Measurements from ENCODE around the gene CMIP. TPM values are rescaled to one million over a fixed set of nuclear protein-coding genes. Genes with fewer than 3 reads are reported as not detected.

The CMIP gene
- total and polyA plus RNA-seq, 10 of the 15 experiments (the other 5 are each of a cell fraction or from before 2014, with no cell fraction given), result 1.2 to 43.2 (median 4.4) TPM

GRCh38 chr16:81655469-81656162 is 211.0 kb downstream of the CMIP start:
- ATAC-seq (no peak), DNase-seq (ENCODE audit: low read depth, low spot score) (no peak), FAIRE-seq (no peak)
- SMC1A ChIA-PET (ENCODE audit: uncharacterized antibody, unreplicated experiment), result no interaction called here
- RAD21 ChIA-PET (ENCODE audit: unreplicated experiment), result no interaction called here
- H3K4me1 ChIP-seq (ENCODE audit: control insufficient read depth, insufficient read depth, low read length), result peaks cover 18% of the 10 kb centered on the region
- peaks cover 10 to 23% of the 10 kb centered on the region in 2 experiments; a peak in 3 of 4 replicates for H3K36me3 ChIP-seq (ENCODE audit: control insufficient read depth in 2 of 2, insufficient read depth in 2 of 2, low read length in 1 of 2)
- H4K20me1 ChIP-seq (ENCODE audit: control insufficient read depth, insufficient read depth), result no peaks in the 10 kb centered on the region
- CTCF ChIA-PET, result interaction anchor here (1.1 to 1.4 kb wide), 3 partner anchors 9 to 33 kb away, joined by 3 to 4 read pairs (median 3); no protein-coding TSS in a partner anchor
- no peak overlapping the region for H3K4me3 ChIP-seq
- intact Hi-C loops (cut with micrococcal nuclease; ENCODE audit: unreplicated experiment), result no loop called here
- H3K9ac ChIP-seq (ENCODE audit: control insufficient read depth, insufficient read depth, low read length), result no peak overlapping the region
- no peaks in the 10 kb centered on the region for H3K9me3 ChIP-seq (replicated peaks; ENCODE audit: control insufficient read depth, insufficient read depth, low read length)
- no peak overlapping the region for H3K27ac ChIP-seq (ENCODE audit: control insufficient read depth, insufficient read depth)
- no peak for TF ChIP-seq NFYB (IDR thresholded peaks at IDR 0.05; ENCODE audit: insufficient read depth, low read depth, low read length)
- TF ChIP-seq JUNB (IDR thresholded peaks at IDR 0.05), result no peak
- TF ChIP-seq RB1 (IDR thresholded peaks at IDR 0.05; ENCODE audit: borderline replicate concordance), result no peak
- TF ChIP-seq POU2F2 (IDR thresholded peaks at IDR 0.05; ENCODE audit: borderline replicate concordance, low read depth, low read length), result no peak
- TF ChIP-seq, protein P1, sequence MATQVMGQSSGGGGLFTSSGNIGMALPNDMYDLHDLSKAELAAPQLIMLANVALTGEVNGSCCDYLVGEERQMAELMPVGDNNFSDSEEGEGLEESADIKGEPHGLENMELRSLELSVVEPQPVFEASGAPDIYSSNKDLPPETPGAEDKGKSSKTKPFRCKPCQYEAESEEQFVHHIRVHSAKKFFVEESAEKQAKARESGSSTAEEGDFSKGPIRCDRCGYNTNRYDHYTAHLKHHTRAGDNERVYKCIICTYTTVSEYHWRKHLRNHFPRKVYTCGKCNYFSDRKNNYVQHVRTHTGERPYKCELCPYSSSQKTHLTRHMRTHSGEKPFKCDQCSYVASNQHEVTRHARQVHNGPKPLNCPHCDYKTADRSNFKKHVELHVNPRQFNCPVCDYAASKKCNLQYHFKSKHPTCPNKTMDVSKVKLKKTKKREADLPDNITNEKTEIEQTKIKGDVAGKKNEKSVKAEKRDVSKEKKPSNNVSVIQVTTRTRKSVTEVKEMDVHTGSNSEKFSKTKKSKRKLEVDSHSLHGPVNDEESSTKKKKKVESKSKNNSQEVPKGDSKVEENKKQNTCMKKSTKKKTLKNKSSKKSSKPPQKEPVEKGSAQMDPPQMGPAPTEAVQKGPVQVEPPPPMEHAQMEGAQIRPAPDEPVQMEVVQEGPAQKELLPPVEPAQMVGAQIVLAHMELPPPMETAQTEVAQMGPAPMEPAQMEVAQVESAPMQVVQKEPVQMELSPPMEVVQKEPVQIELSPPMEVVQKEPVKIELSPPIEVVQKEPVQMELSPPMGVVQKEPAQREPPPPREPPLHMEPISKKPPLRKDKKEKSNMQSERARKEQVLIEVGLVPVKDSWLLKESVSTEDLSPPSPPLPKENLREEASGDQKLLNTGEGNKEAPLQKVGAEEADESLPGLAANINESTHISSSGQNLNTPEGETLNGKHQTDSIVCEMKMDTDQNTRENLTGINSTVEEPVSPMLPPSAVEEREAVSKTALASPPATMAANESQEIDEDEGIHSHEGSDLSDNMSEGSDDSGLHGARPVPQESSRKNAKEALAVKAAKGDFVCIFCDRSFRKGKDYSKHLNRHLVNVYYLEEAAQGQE (IDR thresholded peaks at IDR 0.05; ENCODE audit: low read depth, low read length), result no peak
- TF ChIP-seq BCLAF1 (IDR thresholded peaks at IDR 0.05), result no peak
- TF ChIP-seq HDGF (IDR thresholded peaks at IDR 0.05), result no peak
- H3K27me3 ChIP-seq (replicated peaks in 1 of 2; ENCODE audit: control insufficient read depth in 2 of 2, insufficient read depth in 2 of 2, low read length in 1 of 2), result no peaks in the 10 kb centered on the region
- no peaks in the 10 kb centered on the region for H3K79me2 ChIP-seq (ENCODE audit: control insufficient read depth, insufficient read depth, low read length)
- H3K4me2 ChIP-seq (ENCODE audit: control insufficient read depth, insufficient read depth), result no peak overlapping the region
- no TSS peak for BruUV-seq (replicated peaks)
- WGBS (ENCODE audit: insufficient coverage, insufficient replicate concordance, low lambda C conversion rate, missing lambda C conversion rate), result 94% methylated on average over 14 of the region's 14 CpGs
- in situ Hi-C loops (cut with MboI), result no loop called here
- no peak overlapping the region for H2AFZ ChIP-seq (ENCODE audit: control insufficient read depth, low read depth, low read length)
- POLR2A ChIA-PET, result no interaction called here

Measured in GM12878 (cell line).